Measurements from ENCODE around the gene IQCK. TPM values are rescaled to one million over a fixed set of nuclear protein-coding genes. Genes with fewer than 3 reads are reported as not detected.

The IQCK gene
- polyA plus RNA-seq, 3 donors: 0.52 to 1.2 (median 0.58) TPM

GRCh38 chr16:19885451-19886072 is 167.5 kb downstream of the IQCK start:
- peaks cover 0 to 27% (median 7%) of the 10 kb centered on the region in 7 donors for H3K9me3 Mint-ChIP-seq
- Histone ChIP-seq H2AFZ (ENCODE audit: insufficient read depth, low read depth, low read length, poor library complexity, severe bottlenecking) (peak overlapping the region; percentile 76), H3K27ac (ENCODE audit: low read depth in 1 of 2, low read length in 2 of 2) (no peak overlapping the region), H3K27me3 (ENCODE audit: control insufficient read depth in 2 of 2, insufficient read depth in 2 of 2, low read length in 2 of 2) (peaks cover 34 to 52% of the 10 kb centered on the region in 2 donors), H3K9me3 (replicated peaks in 1 of 2; ENCODE audit: control insufficient read depth in 1 of 2, insufficient read depth in 1 of 2, low read length in 2 of 2) (peaks cover 4 to 16% of the 10 kb centered on the region in 2 donors), H3K4me2 (replicated peaks; ENCODE audit: extremely low read depth, low read length, poor library complexity, severe bottlenecking) (peak overlapping the region; percentile 94), H3K36me3 (replicated peaks in 1 of 2; ENCODE audit: control insufficient read depth in 1 of 2, insufficient read depth in 2 of 2, low read length in 2 of 2) (no peaks in the 10 kb centered on the region), H3K9ac (ENCODE audit: insufficient read depth, low read length, poor library complexity, severe bottlenecking) (no peak overlapping the region), H3K79me2 (ENCODE audit: insufficient read depth, low read length) (no peaks in the 10 kb centered on the region), H4K20me1 (ENCODE audit: insufficient read depth, low read length) (no peaks in the 10 kb centered on the region), H3K4me1 (ENCODE audit: control insufficient read depth in 1 of 2, insufficient read depth in 2 of 2, low read length in 2 of 2) (peaks cover 22 to 31% of the 10 kb centered on the region in 2 donors), H3K4me3 (replicated peaks in 1 of 3; ENCODE audit: low read depth in 2 of 3, low read length in 3 of 3) (peak overlapping the region in 1 of 3 experiments; percentile 78)
- intact Hi-C loops (cut with micrococcal nuclease): loop anchor here (1.0 to 10.0 kb wide), 4 partner anchors 284 to 801 kb away; partner anchors contain the start of gene VPS35L (in 1 of the 2)
- H3K4me1 Mint-ChIP-seq: peaks cover 22% of the 10 kb centered on the region
- H3K36me3 Mint-ChIP-seq: peaks cover 5% of the 10 kb centered on the region in 2 donors
- TF ChIP-seq CTCF (IDR thresholded peaks at IDR 0.05): no peak
- 10% methylated on average over 39 of the region's 41 CpGs for WGBS (ENCODE audit: insufficient coverage)
- peaks cover 47 to 54% (median 53%) of the 10 kb centered on the region in 3 donors for H3K27me3 Mint-ChIP-seq (ENCODE audit: low read depth in 3 of 3)
- H3K27ac Mint-ChIP-seq: peak overlapping the region in 2 of 7 donors; percentile 49 to 55
- peak overlapping the region; percentile 82 to 94 for H3K4me3 Mint-ChIP-seq
- DNase-seq: no peak

- peak overlapping the region; percentile 94 for H3K4me2 ChIP-seq (replicated peaks; ENCODE audit: extremely low read depth, low read length, poor library complexity, severe bottlenecking)
- Mint-ChIP-seq H3K9me3 (peaks cover 0 to 28% (median 7%) of the 10 kb centered on the region in 7 donors), H3K27me3 (ENCODE audit: low read depth in 3 of 3) (peaks cover 45 to 49% (median 49%) of the 10 kb centered on the region in 3 donors), H3K4me1 (peaks cover 22% of the 10 kb centered on the region), H3K27ac (no peak overlapping the region), H3K36me3 (peaks cover 5% of the 10 kb centered on the region in 2 donors), H3K4me3 (peak overlapping the region; percentile 64 to 94)
- H3K9ac ChIP-seq (ENCODE audit: insufficient read depth, low read length, poor library complexity, severe bottlenecking): no peak overlapping the region
- no peaks in the 10 kb centered on the region for H3K79me2 ChIP-seq (ENCODE audit: insufficient read depth, low read length)
- H3K4me1 ChIP-seq (ENCODE audit: control insufficient read depth in 1 of 2, insufficient read depth in 2 of 2, low read length in 2 of 2): peaks cover 22 to 31% of the 10 kb centered on the region in 2 donors
- intact Hi-C loops (cut with micrococcal nuclease): loop anchor here (1.0 to 10.0 kb wide), 3 partner anchors 285 to 802 kb away; partner anchors contain the start of gene VPS35L (in 1 of the 2)
- peak; percentile 99 for TF ChIP-seq CTCF (IDR thresholded peaks at IDR 0.05)
- no peaks in the 10 kb centered on the region for H3K36me3 ChIP-seq (replicated peaks in 1 of 2; ENCODE audit: control insufficient read depth in 1 of 2, insufficient read depth in 2 of 2, low read length in 2 of 2)
- peaks cover 4 to 16% of the 10 kb centered on the region in 2 donors for H3K9me3 ChIP-seq (replicated peaks in 1 of 2; ENCODE audit: control insufficient read depth in 1 of 2, insufficient read depth in 1 of 2, low read length in 2 of 2)
- H3K4me3 ChIP-seq (replicated peaks in 1 of 3; ENCODE audit: low read depth in 2 of 3, low read length in 3 of 3): peak overlapping the region in 1 of 3 experiments; percentile 78
- H3K27ac ChIP-seq (ENCODE audit: low read depth in 1 of 2, low read length in 2 of 2): no peak overlapping the region
- peak overlapping the region; percentile 76 for H2AFZ ChIP-seq (ENCODE audit: insufficient read depth, low read depth, low read length, poor library complexity, severe bottlenecking)
- peak; percentile 51 to 64 (median 57) for DNase-seq
- H4K20me1 ChIP-seq (ENCODE audit: insufficient read depth, low read length): no peaks in the 10 kb centered on the region
- H3K27me3 ChIP-seq (ENCODE audit: control insufficient read depth in 2 of 2, insufficient read depth in 2 of 2, low read length in 2 of 2): peaks cover 34 to 47% of the 10 kb centered on the region in 2 donors
- WGBS (ENCODE audit: insufficient coverage): 6% methylated on average over 19 of the region's 20 CpGs
Measured at GRCh38 chr16:19886073-19886941, 168.2 kb downstream of the IQCK start.
